H9 (cell line): Measurements from ENCODE around the gene DAP3. TPM values are rescaled to one million over a fixed set of nuclear protein-coding genes. Genes with fewer than 3 reads are reported as not detected.
"Not testable (repeated sequence)": the region's sequence is repeated elsewhere in the genome, so short reads cannot be mapped to it uniquely, and the experiment has no call there.

Experiments used
- DNase-seq: peaks from one replicate; pipeline ENCODE4 v3.0.0-alpha.2; 2017
- H2AFZ ChIP-seq: one replicate; pipeline ENCODE4 v1.6.1; 2013; ENCODE audit warnings: mild to moderate bottlenecking, low read length, control low read depth, moderate library complexity
- H2AK5ac ChIP-seq: 2 replicates; pipeline ENCODE4 v1.6.1; 2013; ENCODE audit warnings: low read length, control low read depth, mixed read lengths; ENCODE audit not compliant: insufficient read length
- H2BK120ac ChIP-seq: one replicate; pipeline ENCODE4 v1.6.1; 2013; ENCODE audit warnings: low read depth, mild to moderate bottlenecking, low read length, control low read depth, inconsistent platforms; ENCODE audit not compliant: poor library complexity, severe bottlenecking
- H2BK12ac ChIP-seq: 2 replicates; pipeline ENCODE4 v1.6.1; 2013; ENCODE audit warnings: low read length, control low read depth, mixed read lengths, low read depth; ENCODE audit not compliant: insufficient read length
- H2BK15ac ChIP-seq: 2 replicates; pipeline ENCODE4 v1.6.1; 2013; ENCODE audit warnings: low read depth, low read length, control low read depth
- H2BK20ac ChIP-seq: one replicate; pipeline ENCODE4 v1.6.1; 2013; ENCODE audit warnings: low read depth, mild to moderate bottlenecking, low read length, control low read depth, inconsistent platforms; ENCODE audit not compliant: poor library complexity, severe bottlenecking
- H2BK5ac ChIP-seq: 2 replicates; pipeline ENCODE4 v1.6.1; 2013; ENCODE audit warnings: low read length, control low read depth, mixed read lengths; ENCODE audit not compliant: insufficient read length
- H3K14ac ChIP-seq: 2 replicates; pipeline ENCODE4 v1.6.1; 2013; ENCODE audit warnings: low read length, control low read depth; ENCODE audit not compliant: insufficient read depth
- H3K18ac ChIP-seq: 2 replicates; pipeline ENCODE4 v1.6.1; 2013; ENCODE audit warnings: low read depth, mild to moderate bottlenecking, mixed read lengths, low read length, control low read depth; ENCODE audit not compliant: insufficient read length
- H3K23ac ChIP-seq: 2 replicates; pipeline ENCODE4 v1.6.1; 2013; ENCODE audit warnings: low read length, control low read depth, mixed read lengths, low read depth; ENCODE audit not compliant: insufficient read length
- H3K23me2 ChIP-seq: 2 replicates; pipeline ENCODE4 v1.6.1; 2013; ENCODE audit warnings: low read depth, mild to moderate bottlenecking, mixed read lengths, low read length, control low read depth; ENCODE audit not compliant: insufficient read length, poor library complexity, severe bottlenecking
- H3K27ac ChIP-seq: 2 replicates; pipeline ENCODE4 v1.5.1; 2013; ENCODE audit warnings: low read length, control low read depth, mixed read lengths, low read depth; ENCODE audit not compliant: insufficient read length
- H3K27me3 ChIP-seq: 2 replicates; pipeline ENCODE4 v1.6.1; 2013; ENCODE audit warnings: low read length, control low read depth, inconsistent platforms; ENCODE audit not compliant: insufficient read depth
- H3K4ac ChIP-seq: 2 replicates; pipeline ENCODE4 v1.6.1; 2013; ENCODE audit warnings: low read depth, mild to moderate bottlenecking, control low read depth, inconsistent platforms, low read length, moderate library complexity
- H3K4me1 ChIP-seq: 2 replicates; pipeline ENCODE4 v1.6.1; 2013; ENCODE audit warnings: low read length, control low read depth, inconsistent platforms; ENCODE audit not compliant: insufficient read depth
- H3K4me2 ChIP-seq: 2 replicates; pipeline ENCODE4 v1.6.1; 2013; ENCODE audit warnings: low read length, control low read depth, mixed read lengths; ENCODE audit not compliant: insufficient read length, insufficient read depth
- H3K56ac ChIP-seq: 2 replicates; pipeline ENCODE4 v1.6.1; 2013; ENCODE audit warnings: low read depth, mild to moderate bottlenecking, mixed read lengths, low read length, control low read depth; ENCODE audit not compliant: insufficient read length
- H3K79me1 ChIP-seq: 2 replicates; pipeline ENCODE4 v1.6.1; 2013; ENCODE audit warnings: low read depth, mild to moderate bottlenecking, moderate library complexity, low read length, control low read depth, inconsistent platforms; ENCODE audit not compliant: insufficient read depth, poor library complexity, severe bottlenecking
- H3K79me2 ChIP-seq: 2 replicates; pipeline ENCODE4 v1.6.1; 2013; ENCODE audit warnings: low read length, control low read depth, inconsistent platforms; ENCODE audit not compliant: insufficient read depth
- H3K9ac ChIP-seq: 2 replicates; pipeline ENCODE4 v1.6.1; 2013; ENCODE audit warnings: low read length, control low read depth, mixed read lengths; ENCODE audit not compliant: insufficient read length; ENCODE audit errors: extremely low read depth
- H3K9me3 ChIP-seq: one replicate; pipeline ENCODE4 v1.6.1; 2013; ENCODE audit warnings: low read depth, low read length, inconsistent platforms; ENCODE audit not compliant: control insufficient read depth
- H3T11ph ChIP-seq: one replicate; pipeline ENCODE4 v1.6.1; 2013; ENCODE audit warnings: mild to moderate bottlenecking, low read length, control low read depth, inconsistent platforms
- H4K20me1 ChIP-seq: one replicate; pipeline ENCODE4 v1.6.1; 2013; ENCODE audit not compliant: control insufficient read depth, insufficient read length, insufficient read depth
- H4K5ac ChIP-seq: 2 replicates; pipeline ENCODE4 v1.6.1; 2013; ENCODE audit warnings: low read depth, mild to moderate bottlenecking, mixed read lengths, low read length, control low read depth; ENCODE audit not compliant: insufficient read length
- H4K8ac ChIP-seq: replicated peaks from 2 replicates; pipeline ENCODE4 v1.6.1; 2013; ENCODE audit warnings: low read length, control low read depth, mixed read lengths, low read depth; ENCODE audit not compliant: insufficient read length
- H4K91ac ChIP-seq: 2 replicates; pipeline ENCODE4 v1.6.1; 2013; ENCODE audit warnings: low read depth, mild to moderate bottlenecking, moderate library complexity, mixed read lengths, low read length, control low read depth; ENCODE audit not compliant: insufficient read length
- H3K27ac Mint-ChIP-seq, 3 experiments: 2 replicates in 2 of 3; 3 replicates in 1 of 3; pipeline ENCODE4 v1.8.0; 2020 to 2021; ENCODE audit warnings: mixed read lengths in 3 of 3, mild to moderate bottlenecking in 1 of 3, moderate library complexity in 1 of 3
- H3K27me3 Mint-ChIP-seq: 2 replicates; pipeline ENCODE4 v1.8.0; 2021; ENCODE audit warnings: low read depth, mild to moderate bottlenecking, moderate library complexity, mixed read lengths
- H3K36me3 Mint-ChIP-seq, 3 experiments: 2 replicates in 2 of 3; 3 replicates in 1 of 3; pipeline ENCODE4 v1.8.0; 2020 to 2021; ENCODE audit warnings: low read depth in 3 of 3, mixed read lengths in 3 of 3; ENCODE audit not compliant: insufficient read depth in 1 of 3
- H3K4me1 Mint-ChIP-seq, 2 experiments: 2 replicates each; pipeline ENCODE4 v1.8.0; 2020; ENCODE audit warnings: mixed read lengths in 2 of 2
- H3K4me3 Mint-ChIP-seq, 2 experiments: 2 replicates in 1 of 2; 3 replicates in 1 of 2; pipeline ENCODE4 v1.8.0; 2020 to 2021; ENCODE audit warnings: mild to moderate bottlenecking in 2 of 2, mixed read lengths in 2 of 2, moderate library complexity in 1 of 2
- H3K9me3 Mint-ChIP-seq, 2 experiments: 2 replicates in 1 of 2; 3 replicates in 1 of 2; pipeline ENCODE4 v1.8.0; 2020; ENCODE audit warnings: mild to moderate bottlenecking in 2 of 2, mixed read lengths in 2 of 2, moderate library complexity in 1 of 2
- CTCF ChIP-seq: fragments of 200-600 bp; sonication (generic); conservative IDR thresholded peaks from 3 replicates; pipeline ENCODE4 v1.8.0; 2021; ENCODE audit warnings: antibody characterized with exemption, mild to moderate bottlenecking
- WGBS: extraction: QIAGEN DNeasy Blood & Tissue Kit; methylation state at CpG from one replicate; pipeline ENCODE4 v1.1.7; 2013; ENCODE audit warnings: missing lambda C conversion rate, low lambda C conversion rate, mixed read lengths; ENCODE audit not compliant: insufficient read length; ENCODE audit errors: extremely low coverage; 5-methylcytosine and 5-hydroxymethylcytosine counted together
- total RNA-seq: library from RNA; stranded (reverse); gene quantifications from 2 replicates; pipeline ENCODE4 v1.2.1, GENCODE V29; 2021

The DAP3 gene
- total RNA-seq, 1 experiment from 2014 or later = 114 TPM

GRCh38 chr1:155717041-155717440, 28.1 kb downstream of the DAP3 start:
- Histone ChIP-seq H3K18ac (no peak overlapping the region), H2AK5ac (no peak overlapping the region), H2BK12ac (no peak overlapping the region), H2BK5ac (no peak overlapping the region), H3K79me1 (no peaks in the 10 kb centered on the region), H3K9ac (no peak overlapping the region), H3K79me2 (no peaks in the 10 kb centered on the region), H2BK15ac (no peak overlapping the region), H2AFZ (no peak overlapping the region), H3K56ac (no peak overlapping the region), H2BK20ac (no peak overlapping the region), H3K27ac (no peak overlapping the region), H3K9me3 (no peaks in the 10 kb centered on the region), H3K23ac (no peak overlapping the region), H4K5ac (no peak overlapping the region), H3K14ac (no peak overlapping the region), H3K4me2 (no peak overlapping the region), H4K91ac (no peak overlapping the region), H3T11ph (no peak overlapping the region), H3K4ac (no peak overlapping the region), H3K4me1 (no peaks in the 10 kb centered on the region), H3K23me2 (no peaks in the 10 kb centered on the region), H3K27me3 (no peaks in the 10 kb centered on the region), H4K8ac (no peak overlapping the region), H2BK120ac (no peak overlapping the region), H4K20me1 (no peaks in the 10 kb centered on the region)
- TF ChIP-seq CTCF = no peak
- no peak for DNase-seq
- no peaks in the 10 kb centered on the region for H3K27me3 Mint-ChIP-seq
- WGBS = no CpG with 5 or more reads among the region's 7 CpGs
- no peaks in the 10 kb centered on the region for H3K4me1 Mint-ChIP-seq
- H3K27ac Mint-ChIP-seq = no peak overlapping the region
- H3K36me3 Mint-ChIP-seq = peaks cover 17 to 69% (median 50%) of the 10 kb centered on the region in 3 experiments
- H3K4me3 Mint-ChIP-seq = no peak overlapping the region
- H3K9me3 Mint-ChIP-seq = no peaks in the 10 kb centered on the region

- not testable (repeated sequence) for H3K4me2 ChIP-seq, H3K79me2 ChIP-seq, H4K5ac ChIP-seq
Measured at GRCh38 chr1:155718524-155719115, 29.7 kb downstream of the DAP3 start.

More at GRCh38 chr1:155718524-155719115, 29.7 kb downstream of the DAP3 start:
- H3K27ac Mint-ChIP-seq, H2BK20ac ChIP-seq, H3K27me3 ChIP-seq, H2AK5ac ChIP-seq, H3K4me1 Mint-ChIP-seq, H3K27me3 Mint-ChIP-seq, H3T11ph ChIP-seq, H3K27ac ChIP-seq, H2BK15ac ChIP-seq, H3K56ac ChIP-seq, H2BK5ac ChIP-seq, H2AFZ ChIP-seq, H4K20me1 ChIP-seq, H3K9me3 Mint-ChIP-seq, H2BK120ac ChIP-seq, H3K4me1 ChIP-seq, H4K91ac ChIP-seq, H3K79me1 ChIP-seq, H3K9ac ChIP-seq, H3K18ac ChIP-seq, H4K8ac ChIP-seq, H2BK12ac ChIP-seq, H3K4ac ChIP-seq, H3K4me3 Mint-ChIP-seq, H3K23me2 ChIP-seq, DNase-seq, H3K14ac ChIP-seq, H3K9me3 ChIP-seq, H3K23ac ChIP-seq: not testable (repeated sequence)
- WGBS = no CpG with 5 or more reads among the region's 6 CpGs
- peaks cover 12 to 62% (median 40%) of the 10 kb centered on the region in 3 experiments; a peak in 5 of 7 replicates for H3K36me3 Mint-ChIP-seq
